Fibroblast of skin of left quadriceps (primary cell): ENCODE data around the gene RPL28.

ENCODE experiments used
- DNase-seq, 2 experiments: peaks; one replicate each; pipeline ENCODE4 v3.0.0-alpha.2; 2013; ENCODE audit warnings: low read depth in 2 of 2

RPL28 gene

GRCh38 chr19:55353356-55353802 is 32.4 kb upstream of the RPL28 start:
- no peak for DNase-seq

- no peak for DNase-seq
These were observed 31.7 kb upstream of the RPL28 start for GRCh38 chr19:55353803-55354697.

- no peak for DNase-seq
These were observed 31.0 kb upstream of the RPL28 start, which contains the start of gene COX6B2 for GRCh38 chr19:55354698-55355212. COX6B2 (minus strand) TSS chr19:55354719; CDS start chr19:55354521, 198 bp downstream.

- DNase-seq = no peak
These were observed 30.4 kb upstream of the RPL28 start for GRCh38 chr19:55355213-55355821.

GRCh38 chr19:55358493-55358892 is 27.2 kb upstream of the RPL28 start:
- DNase-seq = no peak

GRCh38 chr19:55358943-55359908 is 26.5 kb upstream of the RPL28 start:
- DNase-seq = no peak

- no peak for DNase-seq
These were observed 24.8 kb upstream of the RPL28 start for GRCh38 chr19:55360902-55361301.

- DNase-seq = no peak
These were observed 23.4 kb upstream of the RPL28 start for GRCh38 chr19:55362174-55362989.

GRCh38 chr19:55362990-55363716 is 22.6 kb upstream of the RPL28 start, which contains the start of gene GARIN5B:
GARIN5B (minus strand) TSS chr19:55363260; CDS start chr19:55363066, 194 bp downstream.
- no peak for DNase-seq

- DNase-seq = no peak
These were observed 20.5 kb upstream of the RPL28 start for GRCh38 chr19:55365245-55365644.

GRCh38 chr19:55365964-55366363 is 19.8 kb upstream of the RPL28 start:
- no peak for DNase-seq

- DNase-seq = no peak
These were observed 18.9 kb upstream of the RPL28 start for GRCh38 chr19:55366790-55367189.

GRCh38 chr19:55368106-55368505 is 17.6 kb upstream of the RPL28 start:
- DNase-seq = no peak

- DNase-seq = no peak
These were observed 16.8 kb upstream of the RPL28 start for GRCh38 chr19:55368701-55369563.

GRCh38 chr19:55369653-55370304 is 16.0 kb upstream of the RPL28 start:
- peak; percentile 55 to 57 for DNase-seq

- no peak for DNase-seq
These were observed 15.3 kb upstream of the RPL28 start, which contains the start of gene IL11 for GRCh38 chr19:55370305-55370988. IL11 (minus strand) TSS chr19:55370463; CDS start chr19:55370310, 153 bp downstream.

- no peak for DNase-seq
These were observed 13.2 kb upstream of the RPL28 start for GRCh38 chr19:55372316-55373081.
